GM18873 (cell line): ENCODE results near the gene NRXN3.

Source experiments
- ATAC-seq: cut with Tn5 transposase; IDR thresholded peaks from one replicate; pipeline ENCODE4 v1.9.1; 2021; ENCODE audit warnings: mild to moderate bottlenecking, moderate library complexity, moderate number of reproducible peaks; ENCODE audit not compliant: unreplicated experiment, low FRiP score

NRXN3 gene

GRCh38 chr14:79285263-79285662 is 1115.1 kb downstream of the NRXN3 start:
- ATAC-seq: no peak

GRCh38 chr14:79287976-79288375 is 1117.8 kb downstream of the NRXN3 start:
- ATAC-seq: no peak

GRCh38 chr14:79293482-79294177 is 1123.5 kb downstream of the NRXN3 start:
- ATAC-seq: no peak

GRCh38 chr14:79294499-79294898 is 1124.3 kb downstream of the NRXN3 start:
- ATAC-seq: no peak

- no peak for ATAC-seq
Observed at GRCh38 chr14:79295385-79295784, 1125.2 kb downstream of the NRXN3 start.

- no peak for ATAC-seq
Observed at GRCh38 chr14:79298373-79298772, 1128.2 kb downstream of the NRXN3 start.

GRCh38 chr14:79299162-79299561 is 1129.0 kb downstream of the NRXN3 start:
- no peak for ATAC-seq

- ATAC-seq: no peak
Observed at GRCh38 chr14:79304279-79304678, 1134.1 kb downstream of the NRXN3 start.

- ATAC-seq: no peak
Observed at GRCh38 chr14:79306546-79306945, 1136.4 kb downstream of the NRXN3 start.

- ATAC-seq: no peak
Observed at GRCh38 chr14:79318371-79318770, 1148.2 kb downstream of the NRXN3 start.

- no peak for ATAC-seq
Observed at GRCh38 chr14:79320561-79320960, 1150.4 kb downstream of the NRXN3 start.

GRCh38 chr14:79321070-79321469 is 1150.9 kb downstream of the NRXN3 start:
- ATAC-seq: no peak

- no peak for ATAC-seq
Observed at GRCh38 chr14:79325071-79325470, 1154.9 kb downstream of the NRXN3 start.

GRCh38 chr14:79325557-79325956 is 1155.4 kb downstream of the NRXN3 start:
- no peak for ATAC-seq

GRCh38 chr14:79328863-79329262 is 1158.7 kb downstream of the NRXN3 start:
- ATAC-seq: no peak

- ATAC-seq: no peak
Observed at GRCh38 chr14:79331830-79332229, 1161.7 kb downstream of the NRXN3 start.

GRCh38 chr14:79332504-79333197 is 1162.5 kb downstream of the NRXN3 start:
- no peak for ATAC-seq

GRCh38 chr14:79333198-79333546 is 1163.0 kb downstream of the NRXN3 start:
- no peak for ATAC-seq

- ATAC-seq: no peak
Observed at GRCh38 chr14:79334272-79334671, 1164.1 kb downstream of the NRXN3 start.

GRCh38 chr14:79337761-79338160 is 1167.6 kb downstream of the NRXN3 start:
- no peak for ATAC-seq

GRCh38 chr14:79342942-79343341 is 1172.8 kb downstream of the NRXN3 start:
- ATAC-seq: no peak

- ATAC-seq: no peak
Observed at GRCh38 chr14:79351011-79351410, 1180.8 kb downstream of the NRXN3 start.
